Measurements from ENCODE around the gene CTR9.

The CTR9 gene

DNA sequence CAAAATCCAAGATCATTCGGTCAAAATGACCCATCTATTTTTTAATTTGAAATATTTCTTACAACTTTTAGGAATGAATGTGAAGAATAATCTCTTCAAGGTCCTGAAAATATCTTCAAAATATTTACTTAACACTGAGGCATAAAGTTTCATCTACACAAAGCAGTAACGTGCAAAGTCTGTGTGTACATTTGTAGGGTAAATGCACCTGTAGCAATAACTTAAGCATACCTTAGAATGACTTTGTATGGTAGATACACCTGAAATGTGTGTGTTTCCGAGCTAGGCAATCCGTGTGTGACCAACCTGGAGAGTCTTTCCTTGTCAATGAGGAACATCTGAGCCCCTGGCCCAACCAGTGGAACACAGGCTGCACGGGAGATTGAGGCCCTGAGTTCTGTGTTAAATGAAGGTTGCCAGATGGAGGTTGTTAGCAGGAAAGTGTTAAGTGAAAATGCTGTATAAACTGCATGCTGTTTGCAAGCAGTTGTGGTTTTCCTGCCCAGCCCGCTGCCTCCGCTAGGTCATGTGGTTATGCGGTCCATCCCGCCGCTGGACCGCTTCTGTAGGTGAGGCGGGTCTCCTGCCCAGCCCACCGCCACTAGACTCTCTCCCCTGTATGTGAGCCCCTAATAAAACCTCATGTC is 7.6 kb upstream of the CTR9 start:
- H3K27ac ChIP-seq (ENCODE audit: low read length): no peak overlapping the region
- H3K9me3 ChIP-seq (ENCODE audit: control insufficient read depth in 1 of 2, low read length in 2 of 2): no peaks in the 10 kb centered on the region
- no peaks in the 10 kb centered on the region for H3K27me3 ChIP-seq (ENCODE audit: low read depth, low read length)
- H3K4me1 ChIP-seq (ENCODE audit: control insufficient read depth in 1 of 2, insufficient read depth in 2 of 2, low read length in 2 of 2): no peaks in the 10 kb centered on the region
- no peaks in the 10 kb centered on the region for H3K36me3 ChIP-seq (ENCODE audit: control insufficient read depth in 1 of 2, insufficient read depth in 2 of 2, low read length in 2 of 2)
- no peak overlapping the region for H3K4me3 ChIP-seq (ENCODE audit: low read depth in 1 of 2, low read length in 2 of 2)

- Histone ChIP-seq H3K4me1 (ENCODE audit: control insufficient read depth in 1 of 2, insufficient read depth in 2 of 2, low read length in 2 of 2) (no peaks in the 10 kb centered on the region), H3K36me3 (ENCODE audit: control insufficient read depth in 1 of 2, insufficient read depth in 2 of 2, low read length in 2 of 2) (no peaks in the 10 kb centered on the region), H3K27ac (ENCODE audit: low read length) (no peak overlapping the region), H3K9me3 (ENCODE audit: control insufficient read depth in 1 of 2, low read length in 2 of 2) (no peaks in the 10 kb centered on the region), H3K4me3 (ENCODE audit: low read depth in 1 of 2, low read length in 2 of 2) (no peak overlapping the region), H3K27me3 (ENCODE audit: low read depth, low read length) (no peaks in the 10 kb centered on the region)
Measured at GRCh38 chr11:10744206-10744605, 6.8 kb upstream of the CTR9 start.

DNA sequence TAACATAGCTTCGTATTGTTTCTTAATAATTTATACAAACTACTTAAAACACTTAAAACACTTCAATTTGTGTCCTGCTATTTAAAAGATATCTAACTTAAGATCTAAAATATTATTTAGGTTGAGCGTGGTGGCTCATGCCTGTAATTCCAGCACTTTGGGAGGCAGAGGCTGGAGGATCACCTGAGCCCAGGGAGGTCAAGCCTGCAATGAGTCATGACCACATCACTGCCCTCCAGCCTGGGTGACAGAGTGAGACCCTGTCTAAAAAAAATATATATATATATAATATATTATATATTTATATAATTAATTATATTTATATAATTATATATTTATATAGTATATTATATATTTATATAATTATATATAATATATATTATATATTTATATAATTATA is 4.2 kb upstream of the CTR9 start:
- Histone ChIP-seq H3K27me3 (ENCODE audit: low read depth, low read length) (no peaks in the 10 kb centered on the region), H3K36me3 (ENCODE audit: control insufficient read depth in 1 of 2, insufficient read depth in 2 of 2, low read length in 2 of 2) (no peaks in the 10 kb centered on the region), H3K4me1 (ENCODE audit: control insufficient read depth in 1 of 2, insufficient read depth in 2 of 2, low read length in 2 of 2) (peaks cover 0 to under 1% of the 10 kb centered on the region in 2 donors), H3K9me3 (ENCODE audit: control insufficient read depth in 1 of 2, low read length in 2 of 2) (no peaks in the 10 kb centered on the region), H3K27ac (ENCODE audit: low read length) (no peak overlapping the region), H3K4me3 (ENCODE audit: low read depth in 1 of 2, low read length in 2 of 2) (no peak overlapping the region)

DNA sequence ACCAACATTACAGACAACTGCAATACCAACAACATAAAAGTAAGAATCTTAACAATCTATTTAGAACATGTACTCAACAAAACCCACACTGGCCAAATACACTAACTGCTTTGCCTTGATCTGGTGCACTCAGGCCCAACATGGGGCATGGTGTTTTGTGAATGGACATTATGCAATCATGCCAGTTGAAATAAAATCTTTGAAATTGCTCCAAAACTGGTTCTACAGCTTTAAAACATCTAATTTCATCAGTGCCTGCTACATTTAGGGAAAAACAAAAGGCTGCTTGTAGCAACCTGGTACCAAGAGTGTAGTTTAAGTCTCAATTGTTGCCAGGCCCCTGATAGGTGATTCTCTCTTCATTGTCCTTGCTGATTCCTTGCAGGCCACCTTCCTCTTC is 3.3 kb upstream of the CTR9 start:
- Histone ChIP-seq H3K9me3 (ENCODE audit: control insufficient read depth in 1 of 2, low read length in 2 of 2) (no peaks in the 10 kb centered on the region), H3K4me3 (ENCODE audit: low read depth in 1 of 2, low read length in 2 of 2) (no peak overlapping the region), H3K27ac (ENCODE audit: low read length) (no peak overlapping the region), H3K27me3 (ENCODE audit: low read depth, low read length) (no peaks in the 10 kb centered on the region), H3K4me1 (ENCODE audit: control insufficient read depth in 1 of 2, insufficient read depth in 2 of 2, low read length in 2 of 2) (peaks cover 0 to 9% of the 10 kb centered on the region in 2 donors), H3K36me3 (ENCODE audit: control insufficient read depth in 1 of 2, insufficient read depth in 2 of 2, low read length in 2 of 2) (no peaks in the 10 kb centered on the region)

GRCh38 chr11:10749476-10749875 is 1.6 kb upstream of the CTR9 start:
- H3K36me3 ChIP-seq (ENCODE audit: control insufficient read depth in 1 of 2, insufficient read depth in 2 of 2, low read length in 2 of 2): peaks cover 3 to 10% of the 10 kb centered on the region in 2 donors
- no peak overlapping the region for H3K4me3 ChIP-seq (ENCODE audit: low read depth in 1 of 2, low read length in 2 of 2)
- no peaks in the 10 kb centered on the region for H3K9me3 ChIP-seq (ENCODE audit: control insufficient read depth in 1 of 2, low read length in 2 of 2)
- H3K4me1 ChIP-seq (ENCODE audit: control insufficient read depth in 1 of 2, insufficient read depth in 2 of 2, low read length in 2 of 2): peaks cover 0 to 10% of the 10 kb centered on the region in 2 donors
- no peak overlapping the region for H3K27ac ChIP-seq (ENCODE audit: low read length)
- H3K27me3 ChIP-seq (ENCODE audit: low read depth, low read length): no peaks in the 10 kb centered on the region

DNA sequence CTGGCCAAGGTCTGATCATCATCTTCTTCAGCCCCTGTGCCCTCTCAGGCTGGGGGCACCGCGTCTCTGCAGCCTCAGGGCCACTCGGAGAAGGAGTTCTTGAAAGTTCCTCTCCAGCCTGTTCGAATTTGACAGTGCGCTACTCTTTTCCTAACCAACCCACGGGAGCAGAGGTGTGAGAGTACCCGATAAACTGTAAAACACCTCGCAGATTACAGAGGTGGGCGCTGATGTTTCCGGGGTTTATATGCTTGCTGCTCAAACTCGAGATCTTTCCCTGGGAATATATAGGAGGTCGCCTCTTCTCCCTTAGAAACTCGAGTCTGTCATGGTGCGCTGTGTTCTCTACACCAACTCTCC is 515 bp downstream of the CTR9 start:
- Histone ChIP-seq H3K4me1 (ENCODE audit: control insufficient read depth in 1 of 2, insufficient read depth in 2 of 2, low read length in 2 of 2) (peaks cover 0 to 10% of the 10 kb centered on the region in 2 donors), H3K4me3 (ENCODE audit: low read depth in 1 of 2, low read length in 2 of 2) (peak overlapping the region; percentile 84 to 97), H3K27me3 (ENCODE audit: low read depth, low read length) (no peaks in the 10 kb centered on the region), H3K36me3 (ENCODE audit: control insufficient read depth in 1 of 2, insufficient read depth in 2 of 2, low read length in 2 of 2) (peaks cover 16 to 20% of the 10 kb centered on the region in 2 donors), H3K9me3 (ENCODE audit: control insufficient read depth in 1 of 2, low read length in 2 of 2) (no peaks in the 10 kb centered on the region), H3K27ac (ENCODE audit: low read length) (peak overlapping the region; percentile 82)

GRCh38 chr11:10752061-10752460 is 1.0 kb downstream of the CTR9 start:
- Histone ChIP-seq H3K4me3 (ENCODE audit: low read depth in 1 of 2, low read length in 2 of 2) (peak overlapping the region; percentile 84 to 97), H3K9me3 (ENCODE audit: control insufficient read depth in 1 of 2, low read length in 2 of 2) (no peaks in the 10 kb centered on the region), H3K36me3 (ENCODE audit: control insufficient read depth in 1 of 2, insufficient read depth in 2 of 2, low read length in 2 of 2) (peaks cover 19 to 20% of the 10 kb centered on the region in 2 donors), H3K4me1 (ENCODE audit: control insufficient read depth in 1 of 2, insufficient read depth in 2 of 2, low read length in 2 of 2) (peaks cover 0 to 10% of the 10 kb centered on the region in 2 donors), H3K27me3 (ENCODE audit: low read depth, low read length) (no peaks in the 10 kb centered on the region), H3K27ac (ENCODE audit: low read length) (no peak overlapping the region)

GRCh38 chr11:10752486-10752885 is 1.4 kb downstream of the CTR9 start:
- Histone ChIP-seq H3K4me3 (ENCODE audit: low read depth in 1 of 2, low read length in 2 of 2) (peak overlapping the region in 1 of 2 donors; percentile 97), H3K27ac (ENCODE audit: low read length) (no peak overlapping the region), H3K27me3 (ENCODE audit: low read depth, low read length) (no peaks in the 10 kb centered on the region), H3K9me3 (ENCODE audit: control insufficient read depth in 1 of 2, low read length in 2 of 2) (no peaks in the 10 kb centered on the region), H3K4me1 (ENCODE audit: control insufficient read depth in 1 of 2, insufficient read depth in 2 of 2, low read length in 2 of 2) (peaks cover 0 to 10% of the 10 kb centered on the region in 2 donors), H3K36me3 (ENCODE audit: control insufficient read depth in 1 of 2, insufficient read depth in 2 of 2, low read length in 2 of 2) (peaks cover 21 to 23% of the 10 kb centered on the region in 2 donors)

DNA sequence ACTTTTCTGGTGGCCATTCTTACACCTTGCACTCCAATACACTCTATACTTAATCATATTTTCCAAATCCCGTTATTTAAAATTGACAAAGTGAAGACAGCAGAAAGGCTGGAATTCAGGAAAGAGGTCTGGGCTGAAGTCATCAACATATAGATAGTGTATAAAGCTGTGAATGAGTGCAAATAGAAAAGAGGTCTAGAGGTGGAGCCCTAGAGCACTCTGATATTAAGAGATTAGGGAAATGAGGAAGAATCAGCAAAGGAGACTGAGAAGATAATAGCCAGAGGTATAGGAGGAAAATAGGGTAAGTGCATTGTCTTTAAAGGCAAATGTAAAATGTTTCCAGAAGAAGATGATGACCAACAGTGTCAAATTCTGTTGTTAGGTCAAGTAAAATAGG is 7.9 kb downstream of the CTR9 start:
- H3K36me3 ChIP-seq (ENCODE audit: control insufficient read depth in 1 of 2, insufficient read depth in 2 of 2, low read length in 2 of 2): peaks cover 58 to 78% of the 10 kb centered on the region in 2 donors
- H3K9me3 ChIP-seq (ENCODE audit: control insufficient read depth in 1 of 2, low read length in 2 of 2): no peaks in the 10 kb centered on the region
- H3K4me3 ChIP-seq (ENCODE audit: low read depth in 1 of 2, low read length in 2 of 2): no peak overlapping the region
- no peaks in the 10 kb centered on the region for H3K4me1 ChIP-seq (ENCODE audit: control insufficient read depth in 1 of 2, insufficient read depth in 2 of 2, low read length in 2 of 2)
- H3K27ac ChIP-seq (ENCODE audit: low read length): no peak overlapping the region
- no peaks in the 10 kb centered on the region for H3K27me3 ChIP-seq (ENCODE audit: low read depth, low read length)

- Histone ChIP-seq H3K36me3 (ENCODE audit: control insufficient read depth in 1 of 2, insufficient read depth in 2 of 2, low read length in 2 of 2) (peaks cover 64 to 85% of the 10 kb centered on the region in 2 donors), H3K27me3 (ENCODE audit: low read depth, low read length) (no peaks in the 10 kb centered on the region), H3K4me3 (ENCODE audit: low read depth in 1 of 2, low read length in 2 of 2) (no peak overlapping the region), H3K27ac (ENCODE audit: low read length) (no peak overlapping the region), H3K4me1 (ENCODE audit: control insufficient read depth in 1 of 2, insufficient read depth in 2 of 2, low read length in 2 of 2) (no peaks in the 10 kb centered on the region), H3K9me3 (ENCODE audit: control insufficient read depth in 1 of 2, low read length in 2 of 2) (no peaks in the 10 kb centered on the region)
Measured at GRCh38 chr11:10761085-10761698, 10.1 kb downstream of the CTR9 start.

DNA sequence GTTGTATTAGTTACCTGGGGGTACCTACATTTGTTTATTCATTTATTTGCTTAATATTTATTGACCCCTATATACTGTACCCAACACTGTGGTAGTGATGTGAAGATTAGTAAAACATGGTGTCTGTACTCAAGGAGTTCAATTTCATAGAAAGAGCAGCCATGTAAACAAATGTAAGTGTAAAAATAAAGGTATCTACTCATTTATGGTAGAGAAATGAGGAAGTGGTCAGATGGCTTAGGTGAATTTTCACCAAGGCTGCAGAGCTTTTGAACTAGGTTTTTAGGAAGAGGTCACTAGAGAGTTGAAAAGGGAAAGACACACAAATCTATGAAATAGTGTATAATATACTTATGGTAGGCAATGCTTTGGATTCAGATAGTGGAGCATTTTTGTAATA is 11.1 kb downstream of the CTR9 start:
- Histone ChIP-seq H3K36me3 (ENCODE audit: control insufficient read depth in 1 of 2, insufficient read depth in 2 of 2, low read length in 2 of 2) (peaks cover 66 to 86% of the 10 kb centered on the region in 2 donors), H3K27ac (ENCODE audit: low read length) (no peak overlapping the region)

More for the DNA sequence above, 11.1 kb downstream of the CTR9 start:
- no peaks in the 10 kb centered on the region for H3K27me3 ChIP-seq (ENCODE audit: low read depth, low read length)
- H3K4me3 ChIP-seq (ENCODE audit: low read depth in 1 of 2, low read length in 2 of 2): no peak overlapping the region
- H3K9me3 ChIP-seq (ENCODE audit: control insufficient read depth in 1 of 2, low read length in 2 of 2): no peaks in the 10 kb centered on the region
- no peaks in the 10 kb centered on the region for H3K4me1 ChIP-seq (ENCODE audit: control insufficient read depth in 1 of 2, insufficient read depth in 2 of 2, low read length in 2 of 2)
